Measurements from ENCODE around the gene MIOS.

DNA sequence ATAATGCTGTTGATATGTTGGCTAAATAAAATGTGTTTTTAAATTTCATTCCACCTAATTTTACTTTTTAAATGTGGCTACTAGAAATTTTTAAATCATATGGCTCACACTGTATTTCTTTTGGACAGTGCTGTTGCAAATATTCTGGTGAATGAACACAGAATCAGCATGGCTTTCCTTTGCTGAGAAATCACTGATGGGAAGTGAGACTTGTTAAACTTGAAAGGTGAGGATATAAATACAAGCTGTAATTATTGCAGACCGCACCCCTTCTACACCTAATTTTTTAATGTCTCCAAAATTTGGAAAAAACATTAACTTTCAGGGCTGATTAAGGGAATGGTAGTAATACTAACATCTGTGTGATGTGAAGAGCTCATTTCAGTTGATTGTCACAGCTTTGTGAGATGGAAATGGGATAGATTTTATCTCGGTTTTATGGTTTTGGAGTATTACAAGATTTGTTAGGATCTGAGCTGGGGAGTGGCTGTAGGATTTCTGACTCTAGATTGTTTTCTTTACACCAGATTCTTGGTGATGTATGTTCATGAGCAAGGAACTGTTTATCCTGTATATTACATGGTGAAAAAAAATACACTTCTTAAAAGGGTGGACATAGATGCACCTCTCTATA, 1.3 kb downstream of the MIOS start:
- TF ChIP-seq, protein P1, sequence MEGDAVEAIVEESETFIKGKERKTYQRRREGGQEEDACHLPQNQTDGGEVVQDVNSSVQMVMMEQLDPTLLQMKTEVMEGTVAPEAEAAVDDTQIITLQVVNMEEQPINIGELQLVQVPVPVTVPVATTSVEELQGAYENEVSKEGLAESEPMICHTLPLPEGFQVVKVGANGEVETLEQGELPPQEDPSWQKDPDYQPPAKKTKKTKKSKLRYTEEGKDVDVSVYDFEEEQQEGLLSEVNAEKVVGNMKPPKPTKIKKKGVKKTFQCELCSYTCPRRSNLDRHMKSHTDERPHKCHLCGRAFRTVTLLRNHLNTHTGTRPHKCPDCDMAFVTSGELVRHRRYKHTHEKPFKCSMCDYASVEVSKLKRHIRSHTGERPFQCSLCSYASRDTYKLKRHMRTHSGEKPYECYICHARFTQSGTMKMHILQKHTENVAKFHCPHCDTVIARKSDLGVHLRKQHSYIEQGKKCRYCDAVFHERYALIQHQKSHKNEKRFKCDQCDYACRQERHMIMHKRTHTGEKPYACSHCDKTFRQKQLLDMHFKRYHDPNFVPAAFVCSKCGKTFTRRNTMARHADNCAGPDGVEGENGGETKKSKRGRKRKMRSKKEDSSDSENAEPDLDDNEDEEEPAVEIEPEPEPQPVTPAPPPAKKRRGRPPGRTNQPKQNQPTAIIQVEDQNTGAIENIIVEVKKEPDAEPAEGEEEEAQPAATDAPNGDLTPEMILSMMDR (IDR thresholded peaks at IDR 0.05; ENCODE audit: low read depth, low read length, missing input control) = no peak
- TF ChIP-seq TAF1 (conservative IDR thresholded peaks at IDR 0.05) = no peak
- TF ChIP-seq, protein P2, sequence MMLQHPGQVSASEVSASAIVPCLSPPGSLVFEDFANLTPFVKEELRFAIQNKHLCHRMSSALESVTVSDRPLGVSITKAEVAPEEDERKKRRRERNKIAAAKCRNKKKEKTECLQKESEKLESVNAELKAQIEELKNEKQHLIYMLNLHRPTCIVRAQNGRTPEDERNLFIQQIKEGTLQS (IDR thresholded peaks at IDR 0.05) = no peak
- no peak for TF ChIP-seq YY1 (IDR thresholded peaks at IDR 0.05)
- TF ChIP-seq, protein P3, sequence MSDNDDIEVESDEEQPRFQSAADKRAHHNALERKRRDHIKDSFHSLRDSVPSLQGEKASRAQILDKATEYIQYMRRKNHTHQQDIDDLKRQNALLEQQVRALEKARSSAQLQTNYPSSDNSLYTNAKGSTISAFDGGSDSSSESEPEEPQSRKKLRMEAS (IDR thresholded peaks at IDR 0.05) = no peak
- TF ChIP-seq GABPA (IDR thresholded peaks at IDR 0.05 in 1 of 2, conservative IDR thresholded peaks at IDR 0.05 in 1 of 2) = no peak
- TF ChIP-seq RAD21 (IDR thresholded peaks at IDR 0.05) = no peak
- TF ChIP-seq SP1 (IDR thresholded peaks at IDR 0.05) = no peak
- TF ChIP-seq FOXA1 (IDR thresholded peaks at IDR 0.05) = no peak
- TF ChIP-seq EGR1 (IDR thresholded peaks at IDR 0.05; ENCODE audit: low read depth in 2 of 2) = no peak
- TF ChIP-seq, protein P4, sequence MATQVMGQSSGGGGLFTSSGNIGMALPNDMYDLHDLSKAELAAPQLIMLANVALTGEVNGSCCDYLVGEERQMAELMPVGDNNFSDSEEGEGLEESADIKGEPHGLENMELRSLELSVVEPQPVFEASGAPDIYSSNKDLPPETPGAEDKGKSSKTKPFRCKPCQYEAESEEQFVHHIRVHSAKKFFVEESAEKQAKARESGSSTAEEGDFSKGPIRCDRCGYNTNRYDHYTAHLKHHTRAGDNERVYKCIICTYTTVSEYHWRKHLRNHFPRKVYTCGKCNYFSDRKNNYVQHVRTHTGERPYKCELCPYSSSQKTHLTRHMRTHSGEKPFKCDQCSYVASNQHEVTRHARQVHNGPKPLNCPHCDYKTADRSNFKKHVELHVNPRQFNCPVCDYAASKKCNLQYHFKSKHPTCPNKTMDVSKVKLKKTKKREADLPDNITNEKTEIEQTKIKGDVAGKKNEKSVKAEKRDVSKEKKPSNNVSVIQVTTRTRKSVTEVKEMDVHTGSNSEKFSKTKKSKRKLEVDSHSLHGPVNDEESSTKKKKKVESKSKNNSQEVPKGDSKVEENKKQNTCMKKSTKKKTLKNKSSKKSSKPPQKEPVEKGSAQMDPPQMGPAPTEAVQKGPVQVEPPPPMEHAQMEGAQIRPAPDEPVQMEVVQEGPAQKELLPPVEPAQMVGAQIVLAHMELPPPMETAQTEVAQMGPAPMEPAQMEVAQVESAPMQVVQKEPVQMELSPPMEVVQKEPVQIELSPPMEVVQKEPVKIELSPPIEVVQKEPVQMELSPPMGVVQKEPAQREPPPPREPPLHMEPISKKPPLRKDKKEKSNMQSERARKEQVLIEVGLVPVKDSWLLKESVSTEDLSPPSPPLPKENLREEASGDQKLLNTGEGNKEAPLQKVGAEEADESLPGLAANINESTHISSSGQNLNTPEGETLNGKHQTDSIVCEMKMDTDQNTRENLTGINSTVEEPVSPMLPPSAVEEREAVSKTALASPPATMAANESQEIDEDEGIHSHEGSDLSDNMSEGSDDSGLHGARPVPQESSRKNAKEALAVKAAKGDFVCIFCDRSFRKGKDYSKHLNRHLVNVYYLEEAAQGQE (IDR thresholded peaks at IDR 0.05) = no peak
